Measurements from ENCODE around the gene COPRS.
"Not testable (repeated sequence)": the region's sequence is repeated elsewhere in the genome, so short reads cannot be mapped to it uniquely, and the experiment has no call there.

Gene COPRS

GRCh38 chr17:31830971-31831858 is 27.8 kb downstream of the COPRS start:
- CTCF ChIA-PET: interaction anchor here (0.8 to 1.1 kb wide), 2 partner anchors 176 to 458 kb away, joined by 3 to 4 read pairs; partner anchors contain the start of gene LRRC37B
- DNase-seq (ENCODE audit: extremely low spot score): no peak
- POLR2A ChIA-PET: no interaction called here
- TF ChIP-seq SP1 (IDR thresholded peaks at IDR 0.05): no peak
- TF ChIP-seq FOXA1 (IDR thresholded peaks at IDR 0.05): no peak
- TF ChIP-seq BHLHE40 (IDR thresholded peaks at IDR 0.05; ENCODE audit: borderline replicate concordance): no peak
- no peak for TF ChIP-seq TARDBP (IDR thresholded peaks at IDR 0.05)
- TF ChIP-seq FOXK2 (IDR thresholded peaks at IDR 0.05): no peak
- no peak for TF ChIP-seq CTBP1 (IDR thresholded peaks at IDR 0.05; ENCODE audit: borderline replicate concordance)

- ChIA-PET CTCF (interaction anchor here (2.0 kb wide), 1 partner anchor 13 kb away, joined by 7 read pairs; no protein-coding TSS in a partner anchor), POLR2A (no interaction called here)
- no peak for DNase-seq (ENCODE audit: extremely low spot score)
- TF ChIP-seq PKNOX1 (IDR thresholded peaks at IDR 0.05): no peak
These were observed 29.4 kb downstream of the COPRS start for GRCh38 chr17:31829649-31830048.

GRCh38 chr17:31828955-31829354 is 30.1 kb downstream of the COPRS start:
- POLR2A ChIA-PET; DNase-seq (ENCODE audit: extremely low spot score): not testable (repeated sequence)
- CTCF ChIA-PET: interaction anchor here (0.7 to 2.0 kb wide), 2 partner anchors 14 to 436 kb away, joined by 3 to 7 read pairs; no protein-coding TSS in a partner anchor

GRCh38 chr17:31825961-31826691 is 32.9 kb downstream of the COPRS start:
- POLR2A ChIA-PET: no interaction called here
- CTCF ChIA-PET: no interaction called here
- TF ChIP-seq L3MBTL2 (conservative IDR thresholded peaks at IDR 0.05) (no peak), FOXM1 (IDR thresholded peaks at IDR 0.05; ENCODE audit: borderline replicate concordance) (no peak), FOXA1 (IDR thresholded peaks at IDR 0.05) (no peak), LEF1 (IDR thresholded peaks at IDR 0.05; ENCODE audit: borderline replicate concordance) (no peak), PKNOX1 (IDR thresholded peaks at IDR 0.05) (no peak)
- DNase-seq (ENCODE audit: extremely low spot score): no peak

- CTCF ChIA-PET: no interaction called here
- DNase-seq (ENCODE audit: extremely low spot score): no peak
- POLR2A ChIA-PET: no interaction called here
- no peak for TF ChIP-seq SP1 (IDR thresholded peaks at IDR 0.05)
- TF ChIP-seq PKNOX1 (IDR thresholded peaks at IDR 0.05): no peak
- no peak for TF ChIP-seq TARDBP (IDR thresholded peaks at IDR 0.05)
- no peak for TF ChIP-seq CTBP1 (IDR thresholded peaks at IDR 0.05; ENCODE audit: borderline replicate concordance)
- no peak for TF ChIP-seq FOXA1 (IDR thresholded peaks at IDR 0.05)
- TF ChIP-seq FOXM1 (IDR thresholded peaks at IDR 0.05; ENCODE audit: borderline replicate concordance): no peak
- no peak for TF ChIP-seq ELF4 (IDR thresholded peaks at IDR 0.05)
- no peak for TF ChIP-seq ARNT (IDR thresholded peaks at IDR 0.05)
- TF ChIP-seq HDGF (IDR thresholded peaks at IDR 0.05; ENCODE audit: borderline replicate concordance): no peak
- no peak for TF ChIP-seq BHLHE40 (IDR thresholded peaks at IDR 0.05; ENCODE audit: borderline replicate concordance)
- TF ChIP-seq L3MBTL2 (conservative IDR thresholded peaks at IDR 0.05): no peak
- no peak for TF ChIP-seq NFRKB (IDR thresholded peaks at IDR 0.05)
- no peak for TF ChIP-seq SUZ12 (IDR thresholded peaks at IDR 0.05)
- no peak for TF ChIP-seq LEF1 (IDR thresholded peaks at IDR 0.05; ENCODE audit: borderline replicate concordance)
- TF ChIP-seq ZNF384 (IDR thresholded peaks at IDR 0.05): no peak
- TF ChIP-seq FOXK2 (IDR thresholded peaks at IDR 0.05): no peak
These were observed 34.2 kb downstream of the COPRS start for GRCh38 chr17:31824766-31825360.

- ChIA-PET CTCF (no interaction called here), POLR2A (no interaction called here)
- TF ChIP-seq PKNOX1 (IDR thresholded peaks at IDR 0.05): no peak
- TF ChIP-seq SUZ12 (IDR thresholded peaks at IDR 0.05): no peak
- no peak for TF ChIP-seq SP1 (IDR thresholded peaks at IDR 0.05)
- no peak for TF ChIP-seq LEF1 (IDR thresholded peaks at IDR 0.05; ENCODE audit: borderline replicate concordance)
- TF ChIP-seq HDGF (IDR thresholded peaks at IDR 0.05; ENCODE audit: borderline replicate concordance): no peak
- no peak for TF ChIP-seq CTBP1 (IDR thresholded peaks at IDR 0.05; ENCODE audit: borderline replicate concordance)
- no peak for TF ChIP-seq FOXK2 (IDR thresholded peaks at IDR 0.05)
- TF ChIP-seq FOXA1 (IDR thresholded peaks at IDR 0.05): no peak
- no peak for TF ChIP-seq L3MBTL2 (conservative IDR thresholded peaks at IDR 0.05)
- TF ChIP-seq ELF4 (IDR thresholded peaks at IDR 0.05): no peak
- TF ChIP-seq ARNT (IDR thresholded peaks at IDR 0.05): no peak
- no peak for TF ChIP-seq FOXM1 (IDR thresholded peaks at IDR 0.05; ENCODE audit: borderline replicate concordance)
- TF ChIP-seq NFRKB (IDR thresholded peaks at IDR 0.05): no peak
- no peak for DNase-seq (ENCODE audit: extremely low spot score)
These were observed 36.0 kb downstream of the COPRS start for GRCh38 chr17:31823014-31823413.
